CD4-positive, alpha-beta T cell treated with Interleukin-12 subunit alpha and Interleukin-12 subunit beta, for 1 hour (primary cell): ENCODE measurements around the gene CLRN3.

Experiments used
- DNase-seq: peaks from one replicate; pipeline ENCODE4 v3.0.0-alpha.2; 2020

Gene CLRN3

GRCh38 chr10:127872871-127873600 is 19.7 kb downstream of the CLRN3 start:
- DNase-seq = no peak

- no peak for DNase-seq
Observed at GRCh38 chr10:127872011-127872761, 20.6 kb downstream of the CLRN3 start.

- DNase-seq = no peak
Observed at GRCh38 chr10:127871631-127872010, 21.1 kb downstream of the CLRN3 start.

GRCh38 chr10:127869329-127869728 is 23.4 kb downstream of the CLRN3 start:
- DNase-seq = no peak

GRCh38 chr10:127867805-127868204 is 24.9 kb downstream of the CLRN3 start:
- no peak for DNase-seq

- DNase-seq = no peak
Observed at GRCh38 chr10:127866276-127867013, 26.3 kb downstream of the CLRN3 start.

GRCh38 chr10:127863231-127863825 is 29.4 kb downstream of the CLRN3 start:
- no peak for DNase-seq

GRCh38 chr10:127860592-127860991 is 32.1 kb downstream of the CLRN3 start:
- no peak for DNase-seq

- no peak for DNase-seq
Observed at GRCh38 chr10:127855976-127856375, 36.8 kb downstream of the CLRN3 start.

GRCh38 chr10:127855591-127855881 is 37.2 kb downstream of the CLRN3 start:
- no peak for DNase-seq

GRCh38 chr10:127854769-127855590 is 37.8 kb downstream of the CLRN3 start:
- DNase-seq = no peak

- peak; percentile 32 for DNase-seq
Observed at GRCh38 chr10:127853868-127854768, 38.6 kb downstream of the CLRN3 start.

- DNase-seq = no peak
Observed at GRCh38 chr10:127852456-127852855, 40.3 kb downstream of the CLRN3 start.

GRCh38 chr10:127851661-127852194 is 41.0 kb downstream of the CLRN3 start:
- no peak for DNase-seq

GRCh38 chr10:127850944-127851343 is 41.8 kb downstream of the CLRN3 start:
- no peak for DNase-seq

GRCh38 chr10:127849921-127850320 is 42.8 kb downstream of the CLRN3 start:
- DNase-seq = no peak

GRCh38 chr10:127849224-127849623 is 43.5 kb downstream of the CLRN3 start:
- DNase-seq = no peak

GRCh38 chr10:127848226-127848625 is 44.5 kb downstream of the CLRN3 start:
- DNase-seq = no peak

GRCh38 chr10:127845756-127846155 is 47.0 kb downstream of the CLRN3 start:
- no peak for DNase-seq

GRCh38 chr10:127840884-127841283 is 51.9 kb downstream of the CLRN3 start:
- no peak for DNase-seq

GRCh38 chr10:127836966-127837365 is 55.8 kb downstream of the CLRN3 start:
- DNase-seq = no peak
